Measurements from ENCODE around the gene BOD1. TPM values are rescaled to one million over a fixed set of nuclear protein-coding genes. Genes with fewer than 3 reads are reported as not detected.

The BOD1 gene
- total RNA-seq, 4 donors from 2014 or later, result 37.3 to 55.1 (median 44.7) TPM

DNA sequence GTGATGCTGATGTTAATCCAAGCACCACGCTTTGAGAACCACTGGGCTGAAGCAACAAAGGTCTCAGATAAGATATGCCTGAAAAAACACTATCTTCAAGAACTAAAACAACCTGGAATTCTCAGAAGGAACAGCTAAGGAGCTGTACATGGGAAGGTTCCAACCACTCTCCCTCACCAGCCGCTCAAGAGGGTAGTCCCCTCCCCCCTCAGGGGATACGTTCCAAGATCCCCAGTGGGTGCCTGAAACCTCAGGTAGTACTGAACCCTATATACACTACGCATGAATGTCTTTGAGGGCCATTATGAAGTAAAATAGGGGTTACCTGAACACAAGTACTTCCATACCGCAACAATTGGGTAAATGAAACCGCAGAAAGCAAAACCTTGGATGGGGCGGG is 1.9 kb downstream of the BOD1 start:
- TF ChIP-seq POLR2A (IDR thresholded peaks at IDR 0.05), result no peak
- TF ChIP-seq, protein P1, sequence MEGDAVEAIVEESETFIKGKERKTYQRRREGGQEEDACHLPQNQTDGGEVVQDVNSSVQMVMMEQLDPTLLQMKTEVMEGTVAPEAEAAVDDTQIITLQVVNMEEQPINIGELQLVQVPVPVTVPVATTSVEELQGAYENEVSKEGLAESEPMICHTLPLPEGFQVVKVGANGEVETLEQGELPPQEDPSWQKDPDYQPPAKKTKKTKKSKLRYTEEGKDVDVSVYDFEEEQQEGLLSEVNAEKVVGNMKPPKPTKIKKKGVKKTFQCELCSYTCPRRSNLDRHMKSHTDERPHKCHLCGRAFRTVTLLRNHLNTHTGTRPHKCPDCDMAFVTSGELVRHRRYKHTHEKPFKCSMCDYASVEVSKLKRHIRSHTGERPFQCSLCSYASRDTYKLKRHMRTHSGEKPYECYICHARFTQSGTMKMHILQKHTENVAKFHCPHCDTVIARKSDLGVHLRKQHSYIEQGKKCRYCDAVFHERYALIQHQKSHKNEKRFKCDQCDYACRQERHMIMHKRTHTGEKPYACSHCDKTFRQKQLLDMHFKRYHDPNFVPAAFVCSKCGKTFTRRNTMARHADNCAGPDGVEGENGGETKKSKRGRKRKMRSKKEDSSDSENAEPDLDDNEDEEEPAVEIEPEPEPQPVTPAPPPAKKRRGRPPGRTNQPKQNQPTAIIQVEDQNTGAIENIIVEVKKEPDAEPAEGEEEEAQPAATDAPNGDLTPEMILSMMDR (IDR thresholded peaks at IDR 0.05), result no peak
- TF ChIP-seq EP300 (IDR thresholded peaks at IDR 0.05), result no peak
- Histone ChIP-seq H3K9me3 (no peaks in the 10 kb centered on the region), H3K4me1 (peaks cover 3 to 59% (median 24%) of the 10 kb centered on the region in 4 donors), H3K27me3 (no peaks in the 10 kb centered on the region), H3K4me3 (peak overlapping the region in 2 of 4 donors; percentile 67 to 98), H3K27ac (no peak overlapping the region), H3K36me3 (peaks cover 0 to 37% (median 0%) of the 10 kb centered on the region in 3 donors)
- WGBS, 2 donors, result 83 to 86% methylated on average over 7 of the region's 7 CpGs
- no peak for DNase-seq (ENCODE audit: low spot score in 2 of 2)

DNA sequence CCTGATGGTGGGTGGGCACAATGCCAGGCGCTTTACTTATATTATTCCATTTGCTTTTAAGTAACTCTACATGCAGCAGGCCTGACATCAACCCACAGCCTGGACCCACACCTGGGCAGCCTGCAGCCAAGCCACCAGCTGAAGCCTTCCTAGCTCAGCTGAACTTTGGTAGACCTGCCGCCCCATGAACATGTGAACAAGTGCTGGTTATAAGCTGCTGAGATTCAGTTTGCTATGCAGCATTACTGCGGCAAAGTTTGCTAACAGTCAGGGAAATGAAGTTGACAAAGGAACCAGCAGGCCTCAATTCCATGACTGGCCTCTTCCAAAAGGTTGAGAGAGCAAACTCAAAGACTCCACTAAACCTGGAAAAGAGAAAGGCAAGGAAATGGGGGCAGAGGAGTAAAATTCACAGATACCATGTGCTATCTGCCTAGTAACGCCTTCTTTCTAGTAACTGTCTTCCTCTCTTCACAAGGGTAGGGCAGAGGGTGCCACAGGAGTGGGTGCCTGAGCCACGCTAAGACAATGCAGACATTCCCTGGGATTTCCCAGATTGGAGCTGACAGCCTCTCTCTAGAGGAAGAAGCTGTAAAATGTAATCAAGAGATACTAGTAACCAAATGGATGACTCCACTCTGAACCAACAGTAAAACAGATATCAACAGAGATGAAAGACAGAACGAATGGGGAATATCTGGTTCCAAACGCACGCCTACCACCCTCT is 2.9 kb downstream of the BOD1 start:
- H3K27ac ChIP-seq, result no peak overlapping the region
- peaks cover 0 to 47% (median 0%) of the 10 kb centered on the region in 3 donors for H3K36me3 ChIP-seq
- no peak overlapping the region for H3K4me3 ChIP-seq
- no peaks in the 10 kb centered on the region for H3K27me3 ChIP-seq
- WGBS, 2 donors, result 83 to 84% methylated on average over 8 of the region's 8 CpGs
- H3K4me1 ChIP-seq, result peaks cover 3 to 60% (median 24%) of the 10 kb centered on the region in 4 donors
- H3K9me3 ChIP-seq, result no peaks in the 10 kb centered on the region
- TF ChIP-seq POLR2A (IDR thresholded peaks at IDR 0.05) (no peak), EP300 (IDR thresholded peaks at IDR 0.05) (no peak)
- TF ChIP-seq, protein P1 (IDR thresholded peaks at IDR 0.05), result no peak
- no peak for DNase-seq (ENCODE audit: low spot score in 2 of 2)

DNA sequence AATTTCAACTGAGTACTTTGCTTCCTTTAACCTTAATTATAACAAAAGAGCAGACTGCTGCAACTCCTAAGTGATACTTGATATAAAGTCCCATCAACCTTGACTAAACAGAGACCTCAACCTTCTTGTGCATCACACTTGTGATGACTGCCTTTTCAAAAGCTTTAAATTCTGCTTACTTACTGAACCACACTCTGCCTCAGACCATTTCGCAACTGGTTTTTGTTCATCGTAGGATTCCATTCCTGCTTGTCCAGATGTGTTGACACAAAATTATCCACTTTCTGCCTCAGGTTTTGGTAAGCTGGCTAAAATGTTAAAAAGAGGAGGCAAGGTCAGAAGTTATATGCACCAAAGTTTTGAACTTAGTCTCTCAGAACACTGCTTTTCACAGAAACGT is 3.5 kb downstream of the BOD1 start:
- H3K36me3 ChIP-seq, result peaks cover 0 to 53% (median 0%) of the 10 kb centered on the region in 3 donors
- H3K27me3 ChIP-seq, result no peaks in the 10 kb centered on the region
- WGBS, 2 donors, result 71 to 72% methylated on average over 3 of the region's 3 CpGs
- H3K4me1 ChIP-seq, result peaks cover 3 to 60% (median 24%) of the 10 kb centered on the region in 4 donors
- no peak overlapping the region for H3K27ac ChIP-seq
- no peak overlapping the region for H3K4me3 ChIP-seq
- TF ChIP-seq EP300 (IDR thresholded peaks at IDR 0.05) (no peak), POLR2A (IDR thresholded peaks at IDR 0.05) (no peak)
- TF ChIP-seq, protein P1 (IDR thresholded peaks at IDR 0.05), result no peak
- DNase-seq (ENCODE audit: low spot score in 2 of 2), result no peak
- H3K9me3 ChIP-seq, result no peaks in the 10 kb centered on the region

DNA sequence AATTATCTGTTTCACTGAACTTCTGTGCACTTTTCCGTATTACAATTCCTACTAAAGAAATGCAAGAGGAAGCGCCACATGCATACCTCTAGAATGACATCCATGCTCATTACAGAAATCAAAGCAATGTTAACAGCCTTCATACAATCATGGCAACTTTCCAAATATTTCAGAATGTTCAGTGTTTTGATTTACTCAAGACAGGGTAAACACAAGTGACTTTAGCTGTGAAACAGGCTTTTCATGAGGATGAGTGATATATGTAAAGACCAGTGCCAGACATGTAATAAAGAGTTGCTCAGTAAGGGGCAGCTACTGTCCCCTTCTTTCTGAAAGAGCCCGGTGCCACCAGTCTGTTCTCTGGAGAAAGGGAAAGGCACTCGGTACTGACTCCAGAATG is 4.7 kb downstream of the BOD1 start:
- Histone ChIP-seq H3K27ac (no peak overlapping the region), H3K9me3 (no peaks in the 10 kb centered on the region), H3K4me1 (peaks cover 0 to 50% (median 24%) of the 10 kb centered on the region in 4 donors), H3K36me3 (peaks cover 0 to 65% (median 8%) of the 10 kb centered on the region in 3 donors), H3K27me3 (no peaks in the 10 kb centered on the region), H3K4me3 (no peak overlapping the region)
- TF ChIP-seq, protein P1 (IDR thresholded peaks at IDR 0.05), result no peak
- TF ChIP-seq EP300 (IDR thresholded peaks at IDR 0.05), result no peak
- no peak for TF ChIP-seq POLR2A (IDR thresholded peaks at IDR 0.05)
- WGBS, 2 donors, result 54 to 63% methylated on average over 4 of the region's 4 CpGs
- no peak for DNase-seq (ENCODE audit: low spot score in 2 of 2)

DNA sequence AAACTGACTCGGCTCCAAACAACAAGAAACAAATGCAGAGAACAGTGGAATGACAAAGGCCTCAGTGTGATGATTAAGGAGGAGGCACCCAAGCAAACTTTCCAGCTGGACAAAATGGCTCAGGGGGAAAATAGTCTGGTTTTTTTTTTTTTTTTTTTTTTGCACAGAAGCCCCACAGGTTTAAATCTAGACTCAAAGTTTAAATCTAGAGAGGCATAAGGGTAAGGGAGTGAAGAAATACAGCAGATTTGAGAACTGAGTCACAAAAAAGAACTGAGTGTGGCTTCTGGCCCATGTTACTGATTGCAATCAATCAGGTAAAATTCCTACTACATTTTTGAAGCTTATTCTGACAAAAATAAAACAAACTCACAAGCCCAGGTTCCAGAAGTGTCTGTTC is 12.3 kb downstream of the BOD1 start:
- DNase-seq (ENCODE audit: low spot score in 2 of 2), result no peak
- H3K4me1 ChIP-seq, result peaks cover 0 to 15% (median 0%) of the 10 kb centered on the region in 4 donors
- TF ChIP-seq EP300 (IDR thresholded peaks at IDR 0.05), result no peak
- TF ChIP-seq, protein P1 (IDR thresholded peaks at IDR 0.05), result no peak
- no peaks in the 10 kb centered on the region for H3K9me3 ChIP-seq
- WGBS, 2 donors, result 38 to 44% methylated on average over 1 of the region's 1 CpG
- no peak overlapping the region for H3K27ac ChIP-seq
- H3K4me3 ChIP-seq, result no peak overlapping the region
- peaks cover 0 to 73% (median 8%) of the 10 kb centered on the region in 3 donors for H3K36me3 ChIP-seq
- H3K27me3 ChIP-seq, result no peaks in the 10 kb centered on the region
